Keratinocyte (primary cell): ENCODE data around the gene BORCS6. TPM values are rescaled to one million over a fixed set of nuclear protein-coding genes. Genes with fewer than 3 reads are reported as not detected.

Source experiments
- DNase-seq: peaks from one replicate; pipeline ENCODE4 v3.0.0-alpha.2; 2011; ENCODE audit warnings: low read depth, missing footprints, low spot score
- FAIRE-seq: peaks from 2 replicates; lab custom pipeline; 2011; peaks lifted over from hg19 to GRCh38; lab: Jason Lieb, UNC
- H2AFZ ChIP-seq: 2 replicates; pipeline ENCODE4 v1.6.0; 2012; ENCODE audit warnings: low read length, control low read depth, inconsistent platforms; ENCODE audit not compliant: control insufficient read depth
- H3K27ac ChIP-seq: 2 replicates; pipeline ENCODE4 v1.5.1; 2011; ENCODE audit warnings: low read length; ENCODE audit not compliant: control insufficient read depth, insufficient read depth
- H3K27me3 ChIP-seq: 3 replicates; pipeline ENCODE4 v1.6.0; 2011; ENCODE audit warnings: low read length; ENCODE audit not compliant: control insufficient read depth, insufficient read depth; ENCODE audit errors: extremely low read depth
- H3K36me3 ChIP-seq, 2 experiments: 2 replicates in 1 of 2; 3 replicates in 1 of 2; pipeline ENCODE4 v1.5.1; 2011; ENCODE audit warnings: low read length in 2 of 2, mild to moderate bottlenecking in 1 of 2; ENCODE audit not compliant: control insufficient read depth in 2 of 2, insufficient read depth in 2 of 2; ENCODE audit errors: extremely low read depth in 1 of 2
- H3K4me1 ChIP-seq: 3 replicates; pipeline ENCODE4 v1.5.1; 2011; ENCODE audit warnings: low read length; ENCODE audit not compliant: control insufficient read depth, insufficient read depth; ENCODE audit errors: extremely low read depth
- H3K4me2 ChIP-seq: 3 replicates; pipeline ENCODE4 v1.6.0; 2011; ENCODE audit warnings: low read depth, low read length; ENCODE audit not compliant: control insufficient read depth, insufficient read depth; ENCODE audit errors: extremely low read depth
- H3K4me3 ChIP-seq, 3 experiments: fragments of 200-600 bp in 1 of 3; sonication (generic) in 1 of 3; 2 replicates in 2 of 3; 3 replicates in 1 of 3; pipeline ENCODE4 v1.5.1; 2011 to 2016; ENCODE audit warnings: low read length in 3 of 3, mild to moderate bottlenecking in 3 of 3, control low read depth in 2 of 3, inconsistent platforms in 1 of 3, low read depth in 1 of 3, mixed read lengths in 1 of 3, mixed run types in 1 of 3, moderate library complexity in 1 of 3; ENCODE audit not compliant: control insufficient read depth in 2 of 3, insufficient read depth in 2 of 3; ENCODE audit errors: extremely low read depth in 1 of 3
- H3K79me2 ChIP-seq: 2 replicates; pipeline ENCODE4 v1.6.0; 2012; ENCODE audit warnings: low read length; ENCODE audit not compliant: control insufficient read depth, insufficient read depth
- H3K9ac ChIP-seq: 3 replicates; pipeline ENCODE4 v1.6.0; 2011; ENCODE audit warnings: low read length; ENCODE audit not compliant: control insufficient read depth, insufficient read depth; ENCODE audit errors: extremely low read depth
- H3K9me1 ChIP-seq: 3 replicates; pipeline ENCODE4 v1.6.0; 2011; ENCODE audit warnings: low read length; ENCODE audit not compliant: control insufficient read depth, insufficient read depth; ENCODE audit errors: extremely low read depth
- H3K9me3 ChIP-seq: 2 replicates; pipeline ENCODE4 v1.5.1; 2012; ENCODE audit warnings: low read depth, low read length; ENCODE audit not compliant: control insufficient read depth
- H4K20me1 ChIP-seq: 3 replicates; pipeline ENCODE4 v1.6.0; 2011; ENCODE audit warnings: low read length; ENCODE audit not compliant: control insufficient read depth, insufficient read depth; ENCODE audit errors: extremely low read depth
- EZH2 ChIP-seq: IDR thresholded peaks from one replicate; pipeline ENCODE4 v1.6.1; 2012; ENCODE audit warnings: inconsistent platforms, mild to moderate bottlenecking, low read length, moderate library complexity
- dilution Hi-C: fragments of 300-500 bp; cut with MboI; formaldehyde crosslinking; loops from one replicate; pipeline ENCODE4 v1.7.0; 2020; ENCODE audit warnings: low sequenced_read_pairs; ENCODE audit not compliant: extremely low pct_ligation_motif_present
- polyA plus RNA-seq, 5 experiments: library from polyadenylated mRNA; depleted of rRNA in 3 of 5; stranded (reverse) in 3 of 5; stranded (forward) in 1 of 5; unstranded in 1 of 5; fragments of >200 nt; gene quantifications; 1 replicate in 1 of 5; 2 replicates in 3 of 5; 3 replicates in 1 of 5; pipeline versions ENCODE4 v1.2.1 to v1.2.3, GENCODE V29; 2011 to 2012; ENCODE audit warnings: missing spikeins in 2 of 5, low read depth in 1 of 5, low replicate concordance in 1 of 5
- TF ChIP-seq, protein P1 (sequence below), 3 experiments: IDR thresholded peaks in 1 of 3; conservative IDR thresholded peaks in 1 of 3; optimal IDR thresholded peaks in 1 of 3; 2 replicates in 2 of 3; 3 replicates in 1 of 3; pipeline versions ENCODE3 to v1.5.1; 2011; ENCODE audit warnings: low read length in 3 of 3, mild to moderate bottlenecking in 3 of 3, moderate library complexity in 2 of 3, control low read depth in 1 of 3, inconsistent platforms in 1 of 3; ENCODE audit not compliant: insufficient read depth in 2 of 3; ENCODE audit errors: extremely low read depth in 1 of 3

Gene BORCS6
- polyA plus RNA-seq, 1 donor (not counting 4 experiments of a cell fraction or from before 2014, with no cell fraction given): 4.2 TPM

DNA sequence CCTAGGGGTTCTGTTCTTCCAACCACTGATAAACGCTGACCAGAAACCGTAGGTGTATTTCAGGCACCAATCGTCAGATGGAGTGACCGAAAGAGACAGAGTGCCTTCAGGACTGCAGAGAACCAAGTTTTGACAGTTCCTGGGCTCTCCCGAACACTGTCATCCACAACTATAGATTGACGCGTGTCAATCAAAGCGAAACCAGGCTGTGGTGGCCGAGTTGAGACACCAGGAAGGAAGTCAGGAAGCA, 32.3 kb upstream of the BORCS6 start:
- H3K36me3 ChIP-seq: peaks cover 1 to 2% of the 10 kb centered on the region in 2 experiments
- H3K4me1 ChIP-seq: peaks cover 22% of the 10 kb centered on the region
- no peaks in the 10 kb centered on the region for H3K79me2 ChIP-seq
- DNase-seq (no peak), FAIRE-seq (no peak)
- no peak overlapping the region for H2AFZ ChIP-seq
- TF ChIP-seq, protein P1, sequence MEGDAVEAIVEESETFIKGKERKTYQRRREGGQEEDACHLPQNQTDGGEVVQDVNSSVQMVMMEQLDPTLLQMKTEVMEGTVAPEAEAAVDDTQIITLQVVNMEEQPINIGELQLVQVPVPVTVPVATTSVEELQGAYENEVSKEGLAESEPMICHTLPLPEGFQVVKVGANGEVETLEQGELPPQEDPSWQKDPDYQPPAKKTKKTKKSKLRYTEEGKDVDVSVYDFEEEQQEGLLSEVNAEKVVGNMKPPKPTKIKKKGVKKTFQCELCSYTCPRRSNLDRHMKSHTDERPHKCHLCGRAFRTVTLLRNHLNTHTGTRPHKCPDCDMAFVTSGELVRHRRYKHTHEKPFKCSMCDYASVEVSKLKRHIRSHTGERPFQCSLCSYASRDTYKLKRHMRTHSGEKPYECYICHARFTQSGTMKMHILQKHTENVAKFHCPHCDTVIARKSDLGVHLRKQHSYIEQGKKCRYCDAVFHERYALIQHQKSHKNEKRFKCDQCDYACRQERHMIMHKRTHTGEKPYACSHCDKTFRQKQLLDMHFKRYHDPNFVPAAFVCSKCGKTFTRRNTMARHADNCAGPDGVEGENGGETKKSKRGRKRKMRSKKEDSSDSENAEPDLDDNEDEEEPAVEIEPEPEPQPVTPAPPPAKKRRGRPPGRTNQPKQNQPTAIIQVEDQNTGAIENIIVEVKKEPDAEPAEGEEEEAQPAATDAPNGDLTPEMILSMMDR (optimal IDR thresholded peaks at IDR 0.05 in 1 of 3, IDR thresholded peaks at IDR 0.05 in 1 of 3, conservative IDR thresholded peaks at IDR 0.05 in 1 of 3; ENCODE audit: extremely low read depth in 1 of 3, insufficient read depth in 2 of 3, low read length in 3 of 3): no peak
- TF ChIP-seq EZH2: no peak
- H3K9me1 ChIP-seq: no peaks in the 10 kb centered on the region
- dilution Hi-C loops: no loop called here
- peak overlapping the region; percentile 70 for H3K27ac ChIP-seq
- H3K4me3 ChIP-seq: peak overlapping the region; percentile 58 to 65 (median 60)
- H3K9ac ChIP-seq: peak overlapping the region; percentile 93
- no peaks in the 10 kb centered on the region for H4K20me1 ChIP-seq
- no peaks in the 10 kb centered on the region for H3K27me3 ChIP-seq
- peak overlapping the region; percentile 81 for H3K4me2 ChIP-seq
- no peaks in the 10 kb centered on the region for H3K9me3 ChIP-seq

DNA sequence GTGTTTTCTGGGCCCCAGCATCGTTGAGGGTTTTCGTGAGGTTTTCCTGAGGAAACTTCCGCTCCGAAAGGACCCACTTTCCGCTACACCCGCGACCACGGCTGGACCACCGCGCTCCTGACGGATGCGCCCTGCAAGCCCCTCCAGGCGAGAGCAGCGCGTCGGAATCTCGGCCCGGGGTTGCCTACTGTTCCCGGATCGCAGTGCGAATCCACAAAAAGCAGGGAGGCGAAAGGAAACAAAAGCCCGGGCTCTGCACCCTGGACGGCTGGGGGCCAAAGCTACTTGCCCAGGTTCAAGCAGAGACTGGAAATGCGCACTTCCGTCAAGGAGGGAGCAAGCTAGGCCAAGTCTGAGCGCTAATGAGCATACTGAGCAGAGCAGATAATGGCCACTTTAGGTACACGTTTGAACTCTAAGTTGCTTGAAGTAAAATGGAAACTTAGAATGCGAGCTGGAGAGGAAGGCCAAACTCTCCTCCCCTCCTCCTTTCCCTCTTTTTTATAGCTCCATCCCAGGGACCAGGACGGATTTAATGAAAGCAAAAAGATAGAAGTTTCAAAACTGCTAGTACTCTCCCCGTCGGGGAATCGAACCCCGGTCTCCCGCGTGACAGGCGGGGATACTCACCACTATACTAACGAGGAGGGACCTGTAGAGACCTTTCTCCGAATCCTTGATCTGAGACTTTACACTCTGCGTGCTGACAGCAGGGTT, 31.8 kb upstream of the BORCS6 start:
- Histone ChIP-seq H3K27ac (peak overlapping the region; percentile 70), H3K4me3 (peak overlapping the region; percentile 58 to 65 (median 60)), H3K9ac (peak overlapping the region; percentile 93), H3K9me3 (no peaks in the 10 kb centered on the region), H3K4me1 (peaks cover 19% of the 10 kb centered on the region), H3K27me3 (no peaks in the 10 kb centered on the region), H3K9me1 (no peaks in the 10 kb centered on the region), H3K79me2 (no peaks in the 10 kb centered on the region), H2AFZ (peak overlapping the region; percentile 79), H3K4me2 (peak overlapping the region; percentile 81), H3K36me3 (no peaks in the 10 kb centered on the region), H4K20me1 (no peaks in the 10 kb centered on the region)
- TF ChIP-seq EZH2: no peak
- TF ChIP-seq, protein P1 (optimal IDR thresholded peaks at IDR 0.05 in 1 of 3, IDR thresholded peaks at IDR 0.05 in 1 of 3, conservative IDR thresholded peaks at IDR 0.05 in 1 of 3; ENCODE audit: extremely low read depth in 1 of 3, insufficient read depth in 2 of 3, low read length in 3 of 3): no peak
- dilution Hi-C loops: no loop called here
- peak; percentile 57 for DNase-seq
- no peak for FAIRE-seq
